CD4-positive, alpha-beta T cell treated with Interleukin-2 at 100 ng/mL for 4 hours (primary cell): Measurements from ENCODE around the gene ASH1L.
A peak's percentile ranks its signal among the peaks of the same experiment; 100 is the strongest.
"Not testable (repeated sequence)": the region's sequence is repeated elsewhere in the genome, so short reads cannot be mapped to it uniquely, and the experiment has no call there.

Source experiments
- DNase-seq: peaks from one replicate; pipeline ENCODE4 v3.0.0-alpha.2; 2020; ENCODE audit warnings: low spot score

The ASH1L gene

GRCh38 chr1:155562581-155563376 is at the start of gene ASH1L:
Gene ASH1L (minus strand): TSS chr1:155562803. CDS start chr1:155521519, 41,284 bp downstream.
- peak; percentile 93 for DNase-seq

GRCh38 chr1:155610257-155610647 is 47.6 kb upstream of the ASH1L start:
- DNase-seq: not testable (repeated sequence)

DNA sequence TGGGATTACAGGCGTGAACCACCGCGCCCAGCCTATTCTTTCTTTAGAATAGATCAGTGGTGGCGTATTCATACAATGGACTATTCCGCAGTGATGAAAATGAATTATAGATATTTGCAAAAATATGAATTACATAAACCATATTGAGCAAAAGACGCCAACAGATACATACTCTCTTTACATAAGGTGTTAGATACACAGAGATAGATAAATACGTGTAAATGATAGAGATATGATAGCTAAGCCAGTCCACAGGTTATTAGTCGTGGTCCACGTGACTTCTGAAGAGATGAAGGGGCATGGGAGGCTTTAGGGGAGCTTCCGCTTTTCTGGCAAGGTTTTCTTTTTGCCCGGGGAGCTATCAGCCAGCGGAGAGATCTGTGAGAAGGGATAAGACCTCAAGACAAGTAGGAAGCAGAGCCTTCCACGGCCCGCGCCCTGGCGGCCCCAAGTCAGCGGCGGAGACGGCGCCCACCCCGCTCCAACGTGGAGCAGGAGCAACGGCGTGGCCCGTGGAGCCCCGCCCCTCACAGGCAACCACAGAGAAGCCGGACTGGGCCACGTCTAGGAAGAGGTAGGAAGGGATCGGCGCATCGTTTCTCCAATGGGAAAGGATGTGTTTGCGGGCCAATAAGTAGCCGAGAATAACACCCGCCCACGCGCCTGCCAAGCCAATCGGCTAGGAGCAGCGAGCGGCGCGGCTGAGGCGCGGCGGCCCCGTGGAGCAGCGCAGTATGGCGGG is 47.1 kb upstream of the ASH1L start, which contains the start of gene MSTO1:
TSS of gene MSTO1 (plus strand) at position 704 of the 742 bp plus-strand sequence. CDS start at position 735, 31 bp downstream.
- DNase-seq: peak; percentile 95

GRCh38 chr1:155608888-155609225 is 46.3 kb upstream of the ASH1L start:
- no peak for DNase-seq

- no peak for DNase-seq
Observed at GRCh38 chr1:155607708-155608107, 45.1 kb upstream of the ASH1L start.

DNA sequence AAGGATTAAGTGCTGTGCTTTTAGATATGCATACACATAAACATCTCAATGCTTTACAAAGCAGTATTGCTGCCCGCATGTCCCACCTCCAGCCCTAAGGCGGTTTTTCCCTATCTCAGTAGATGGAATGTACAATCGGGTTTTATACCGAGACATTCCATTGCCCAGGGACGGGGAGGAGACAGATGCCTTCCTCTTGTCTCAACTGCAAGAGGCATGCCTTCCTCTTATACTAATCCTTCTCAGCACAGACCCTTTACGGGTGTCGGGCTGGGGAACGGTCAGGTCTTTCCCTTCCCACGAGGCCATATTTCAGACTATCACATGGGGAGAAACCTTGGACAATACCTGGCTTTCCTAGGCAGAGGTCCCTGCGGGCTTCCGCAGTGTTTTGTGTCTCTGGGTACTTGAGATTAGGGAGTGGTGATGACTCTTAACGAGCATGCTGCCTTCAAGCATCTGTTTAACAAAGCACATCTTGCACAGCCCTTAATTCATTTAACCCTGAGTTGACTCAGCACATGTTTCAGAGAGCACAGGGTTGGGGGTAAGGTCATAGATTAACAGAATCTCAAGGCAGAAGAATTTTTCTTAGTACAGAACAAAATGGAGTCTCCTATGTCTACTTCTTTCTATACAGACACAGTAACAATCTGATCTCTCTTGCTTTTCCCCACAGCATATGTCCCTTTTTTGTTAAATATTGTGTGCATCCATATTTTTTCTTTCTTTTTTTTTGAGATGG is 37.4 kb upstream of the ASH1L start:
- DNase-seq: not testable (repeated sequence)

DNA sequence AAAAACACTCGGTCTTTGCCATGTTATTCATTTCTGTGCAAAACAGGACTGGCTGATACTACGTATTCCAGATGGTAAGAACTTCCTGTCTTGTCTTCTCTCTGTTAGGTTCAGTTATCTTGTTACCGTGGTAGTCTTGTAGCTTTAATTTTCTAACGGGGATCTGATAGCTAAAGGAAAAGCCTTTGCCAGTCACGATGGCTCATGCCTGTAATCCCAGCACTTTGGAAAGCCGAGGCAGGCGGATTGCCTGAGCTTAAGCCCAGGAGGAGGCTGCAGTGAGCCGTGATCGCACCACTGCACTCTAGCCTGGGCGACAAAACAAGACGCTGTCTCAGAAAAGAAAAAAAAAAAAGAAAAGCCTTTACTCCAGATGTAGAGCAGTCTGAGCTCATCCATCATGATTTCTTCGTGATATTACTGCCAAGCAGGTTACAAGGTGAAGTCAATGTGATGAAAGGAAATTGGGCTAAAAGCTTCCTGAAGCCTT is 36.3 kb upstream of the ASH1L start:
- DNase-seq: no peak

DNA sequence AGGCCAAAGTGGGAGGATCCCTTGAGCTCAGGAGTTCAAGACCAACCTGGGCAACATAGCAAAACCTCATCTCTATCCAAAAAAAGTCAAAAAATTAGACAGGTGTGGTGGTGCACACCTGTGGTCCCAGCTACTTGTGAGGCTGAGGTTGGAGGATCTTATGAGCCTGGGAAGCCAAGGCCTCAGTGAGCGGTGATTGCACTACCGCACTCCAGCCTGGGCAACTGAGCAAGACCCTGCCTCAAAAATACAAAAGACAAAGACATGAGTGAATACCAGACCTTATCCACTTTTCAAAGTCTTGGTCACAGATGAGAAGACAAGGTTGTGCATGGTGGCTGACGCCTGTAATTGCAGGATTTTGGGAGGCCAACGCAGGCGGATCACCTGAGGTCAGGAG is 34.3 kb upstream of the ASH1L start:
- DNase-seq: no peak

DNA sequence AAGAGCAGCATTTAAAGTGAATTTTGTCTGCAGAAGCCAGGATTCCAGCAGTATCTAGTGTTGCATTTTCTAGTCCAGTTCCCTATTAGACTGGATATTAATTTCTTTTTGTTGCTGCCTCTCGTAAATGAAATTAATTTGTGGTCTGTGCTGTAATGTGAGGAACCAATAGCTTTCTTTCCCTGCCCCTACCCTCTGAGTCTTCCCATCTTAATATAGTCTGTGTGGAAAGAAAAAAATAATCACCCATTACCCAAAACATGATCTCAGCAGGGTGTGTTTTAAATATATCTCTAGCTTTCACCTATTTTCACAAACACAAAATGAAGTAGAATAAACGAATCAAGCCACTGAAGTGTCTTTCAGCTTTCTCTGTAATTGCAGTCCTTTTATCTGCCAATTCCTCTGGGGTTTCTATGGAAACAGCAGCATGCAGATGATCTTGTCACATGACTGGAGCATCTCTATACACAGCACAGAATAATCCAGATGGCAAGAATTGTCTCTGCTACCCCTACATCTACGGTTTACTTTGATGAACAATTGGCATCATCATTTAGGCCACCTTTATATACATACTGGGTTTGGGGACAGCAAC is 33.4 kb upstream of the ASH1L start:
- DNase-seq: not testable (repeated sequence)

- peak; percentile 73 for DNase-seq
Observed at GRCh38 chr1:155591770-155592169, 29.2 kb upstream of the ASH1L start.

GRCh38 chr1:155590516-155591247 is 28.1 kb upstream of the ASH1L start:
- DNase-seq: not testable (repeated sequence)

DNA sequence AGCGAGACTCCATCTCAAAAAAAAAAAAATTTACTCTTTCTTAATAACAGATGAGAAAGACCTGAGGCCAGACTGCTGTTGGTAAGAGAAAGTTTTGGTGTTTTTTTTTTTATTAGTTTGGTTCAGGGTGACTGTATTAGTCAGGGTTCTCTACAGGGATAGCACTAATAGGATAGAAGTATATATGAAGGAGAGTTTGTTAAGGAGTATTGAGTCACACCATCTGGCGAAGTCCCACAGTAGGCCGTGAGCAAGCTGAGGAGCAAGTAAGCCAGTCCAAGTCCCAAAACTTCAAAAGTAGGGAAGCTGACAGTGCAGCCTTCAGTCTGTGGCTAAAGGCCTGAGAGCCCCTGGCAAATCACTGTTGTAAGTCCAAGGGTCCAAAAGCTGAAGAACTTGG is 26.7 kb upstream of the ASH1L start:
- not testable (repeated sequence) for DNase-seq

- DNase-seq: not testable (repeated sequence)
Observed at GRCh38 chr1:155583846-155584245, 21.2 kb upstream of the ASH1L start.

DNA sequence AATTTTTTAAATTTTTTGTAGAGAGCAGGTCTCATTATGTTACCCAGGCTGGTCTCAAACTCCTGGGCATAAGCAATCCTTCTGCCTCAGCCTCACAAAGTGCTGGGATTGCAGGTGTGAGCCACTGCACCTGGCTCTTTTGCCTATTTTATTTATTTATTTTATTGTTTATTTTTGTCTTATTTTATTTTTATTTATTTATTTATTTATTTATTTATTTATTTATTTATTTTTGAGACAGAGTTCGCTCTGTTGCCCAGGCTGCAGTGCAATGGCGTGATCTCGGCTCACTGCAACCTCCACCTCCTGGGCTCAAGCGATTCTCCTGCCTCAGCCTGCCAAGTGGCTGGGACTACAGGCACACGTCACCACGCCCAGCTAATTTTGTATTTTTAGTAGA is 13.0 kb upstream of the ASH1L start:
- not testable (repeated sequence) for DNase-seq

GRCh38 chr1:155574077-155574476 is 11.5 kb upstream of the ASH1L start:
- DNase-seq: no peak

- DNase-seq: no peak
Observed at GRCh38 chr1:155570593-155570990, 8.0 kb upstream of the ASH1L start.

DNA sequence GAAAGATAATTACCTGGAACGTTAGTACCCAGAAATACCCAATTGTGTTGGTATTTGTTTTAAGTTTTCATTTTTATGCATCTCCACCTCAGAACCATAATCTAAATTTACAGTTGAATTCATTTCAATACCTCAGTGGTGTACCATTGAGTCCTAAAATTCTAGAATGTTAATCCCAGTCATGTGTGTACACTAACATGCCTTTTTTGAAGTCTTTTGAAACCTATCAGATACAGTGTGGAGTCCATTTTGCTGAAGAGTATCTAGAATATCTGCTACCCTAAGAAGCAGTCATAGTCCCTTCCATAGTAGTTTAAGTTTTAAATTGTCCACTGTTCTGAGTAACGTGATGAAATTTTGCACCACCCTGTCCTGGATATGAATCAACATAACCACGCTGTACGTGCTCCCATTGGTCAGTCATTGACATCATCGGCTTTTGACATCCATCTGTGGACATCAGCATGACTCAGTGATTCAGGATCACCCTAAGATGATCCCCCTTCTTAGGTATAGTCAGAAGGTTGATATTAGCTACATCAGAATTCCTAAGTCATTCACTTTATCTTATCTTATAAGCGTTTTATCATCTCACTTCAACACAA is 7.5 kb upstream of the ASH1L start:
- no peak for DNase-seq

GRCh38 chr1:155563377-155564022 is 897 bp upstream of the ASH1L start:
- peak; percentile 2 for DNase-seq

DNA sequence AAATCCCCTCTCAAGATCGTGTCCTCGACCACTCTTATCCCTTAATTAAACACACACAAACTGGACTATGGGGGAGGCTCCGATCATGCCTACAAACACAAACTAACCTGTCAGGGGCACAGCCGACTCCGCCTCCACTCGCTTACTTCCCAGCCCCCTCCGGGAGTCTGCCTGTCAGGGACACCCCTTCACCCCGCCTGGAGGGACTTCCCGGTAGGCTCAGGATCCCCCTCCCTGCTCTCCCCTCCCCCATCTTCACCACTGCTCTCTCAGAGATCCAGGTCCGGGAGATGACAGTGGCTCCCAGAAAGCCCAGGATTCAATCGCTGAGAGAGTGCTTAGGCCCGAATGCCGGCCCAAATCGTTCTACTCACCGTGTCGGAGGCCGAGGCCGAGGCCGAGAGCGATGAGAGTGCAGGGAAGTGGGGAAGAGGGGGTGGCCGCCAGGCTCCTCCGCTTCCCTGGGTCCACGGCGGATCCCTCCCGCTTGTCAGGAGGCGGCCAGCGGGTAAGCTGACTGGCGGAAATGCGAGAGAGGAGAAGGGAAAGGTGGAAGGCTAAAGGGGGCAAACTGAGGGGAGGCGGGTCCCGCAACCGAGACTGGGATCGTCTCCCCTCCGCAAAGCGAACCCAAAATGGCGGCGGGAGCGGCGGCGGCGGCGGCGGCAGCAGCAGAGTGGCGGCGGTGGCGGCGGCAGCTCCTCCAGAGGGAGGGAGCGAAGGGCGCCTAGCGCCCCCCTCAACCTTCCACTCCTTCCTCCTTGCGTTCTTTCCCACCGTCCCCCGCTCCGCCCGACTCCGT is 623 bp downstream of the ASH1L start:
- DNase-seq: peak; percentile 54
